Hepatocyte (in vitro differentiated cells): ENCODE measurements around the gene RABIF.

Experiments
- CTCF ChIP-seq: fragments of 200-600 bp; sonication (generic); IDR thresholded peaks from 2 replicates; pipeline ENCODE4 v1.5.1; 2016; ENCODE audit warnings: antibody characterized with exemption, mild to moderate bottlenecking; ENCODE audit not compliant: poor library complexity
- EZH2 ChIP-seq: fragments of 200-600 bp; sonication (generic); IDR thresholded peaks from 2 replicates; pipeline ENCODE4 v1.6.1; 2016; ENCODE audit warnings: antibody characterized with exemption, mild to moderate bottlenecking, borderline replicate concordance

GRCh38 chr1:202923533-202923932 is 34.6 kb upstream of the RABIF start:
- no peak for TF ChIP-seq EZH2
- TF ChIP-seq CTCF: no peak
